K562 (cell line): ENCODE data around the gene DENND2C. TPM values are rescaled to one million over a fixed set of nuclear protein-coding genes. Genes with fewer than 3 reads are reported as not detected.

ENCODE experiments used
- ATAC-seq: fragments of 200-7000 bp; cut with Tn5 transposase; 3 replicates; pipeline ENCODE4 v1.9.1; 2020; ENCODE audit warnings: moderate library complexity
- BruUV-seq: library from RNA; stranded (reverse); fragments of 400-500 nt; replicated peaks from 2 replicates; lab custom pipeline; 2021; lab: Mats Ljungman, UMichigan
- CTCF ChIA-PET: fragments of 300-600 bp; formaldehyde crosslinking; extraction: SDS; loops from one replicate; lab custom pipeline; 2021; ENCODE audit warnings: low intra/inter-chr PET ratio; lab: Yijun Ruan, JAX
- POLR2A ChIA-PET: fragments of 300-600, 350-650 bp; sonication (Branson Sonifier 250); formaldehyde crosslinking; extraction: SDS; loops from one replicate; lab custom pipeline; 2021; ENCODE audit warnings: antibody characterized with exemption, inconsistent platforms; lab: Yijun Ruan, JAX
- DNase-seq, 4 experiments: peaks; one replicate each; pipeline versions ENCODE4 v3.0.0 to v3.0.0-alpha.2; 2011 to 2018; ENCODE audit warnings: low spot score in 3 of 4, mixed read lengths in 3 of 4; ENCODE audit errors: extremely low read depth in 1 of 4
- FAIRE-seq: peaks from 2 replicates; lab custom pipeline; 2011; peaks lifted over from hg19 to GRCh38; lab: Jason Lieb, UNC
- H2AFZ ChIP-seq: 2 replicates; pipeline ENCODE4 v1.6.0; 2011; ENCODE audit warnings: low read depth, low read length, control low read depth, inconsistent platforms
- H3K27ac ChIP-seq: fragments of 200-600 bp; 3 replicates; pipeline ENCODE4 v1.8.0; 2011; ENCODE audit warnings: low read depth, mild to moderate bottlenecking, control low read depth, inconsistent platforms, low read length, moderate library complexity, mixed read lengths; ENCODE audit errors: extremely low read depth
- H3K27me3 ChIP-seq, 2 experiments: fragments of 300-600 bp in 1 of 2; 2 replicates in 1 of 2; 3 replicates in 1 of 2; pipeline versions ENCODE4 v1.6.0 to v1.8.0; 2011; ENCODE audit warnings: inconsistent platforms in 2 of 2, low read length in 2 of 2, mild to moderate bottlenecking in 1 of 2, mixed read lengths in 1 of 2, moderate library complexity in 1 of 2; ENCODE audit not compliant: control insufficient read depth in 2 of 2, insufficient read depth in 2 of 2
- H3K36me3 ChIP-seq: fragments of 300-600 bp; 3 replicates; pipeline ENCODE4 v1.8.0; 2011; ENCODE audit warnings: mild to moderate bottlenecking, low read length, inconsistent platforms; ENCODE audit not compliant: control insufficient read depth, insufficient read depth
- H3K4me1 ChIP-seq, 2 experiments: fragments of 200-600 bp in 1 of 2; replicated peaks in 1 of 2; 2 replicates in 1 of 2; 3 replicates in 1 of 2; pipeline versions ENCODE4 v1.5.1 to v1.8.0; 2011; ENCODE audit warnings: inconsistent platforms in 2 of 2, low read length in 2 of 2, mild to moderate bottlenecking in 1 of 2, mixed read lengths in 1 of 2, moderate library complexity in 1 of 2; ENCODE audit not compliant: control insufficient read depth in 2 of 2, insufficient read depth in 2 of 2
- H3K4me2 ChIP-seq: 2 replicates; pipeline ENCODE4 v1.6.1; 2011; ENCODE audit warnings: low read length, control low read depth, inconsistent platforms, mixed read lengths; ENCODE audit not compliant: insufficient read depth
- H3K4me3 ChIP-seq: fragments of 200-600 bp; sonication (generic), shearing (Covaris generic); 2 replicates; pipeline ENCODE4 v1.5.1; 2016; ENCODE audit warnings: control low read depth, inconsistent platforms
- H3K79me2 ChIP-seq: fragments of 200-600 bp; 3 replicates; pipeline ENCODE4 v1.8.0; 2011; ENCODE audit warnings: low read length, inconsistent platforms; ENCODE audit not compliant: control insufficient read depth, insufficient read depth
- H3K9ac ChIP-seq, 2 experiments: 2 replicates each; pipeline versions ENCODE4 v1.6.0 to v1.6.1; 2011; ENCODE audit warnings: low read depth in 2 of 2, low read length in 2 of 2, control low read depth in 1 of 2, inconsistent platforms in 1 of 2, mild to moderate bottlenecking in 1 of 2, mixed read lengths in 1 of 2; ENCODE audit not compliant: insufficient read depth in 1 of 2
- H3K9me1 ChIP-seq: one replicate; pipeline ENCODE4 v1.6.0; 2011; ENCODE audit warnings: inconsistent platforms, mild to moderate bottlenecking, low read length, moderate library complexity; ENCODE audit not compliant: control insufficient read depth, insufficient read depth
- H3K9me3 ChIP-seq: replicated peaks from 2 replicates; pipeline ENCODE4 v1.5.1; 2011; ENCODE audit warnings: low read depth, low read length, inconsistent platforms; ENCODE audit not compliant: control insufficient read depth, insufficient read depth
- H4K20me1 ChIP-seq: replicated peaks from 2 replicates; pipeline ENCODE4 v1.6.1; 2011; ENCODE audit warnings: low read length, inconsistent platforms, mixed read lengths; ENCODE audit not compliant: control insufficient read depth, insufficient read depth
- MAZ ChIP-seq, 2 experiments: fragments of 450-650 bp in 1 of 2; sonication (generic) in 1 of 2; formaldehyde crosslinking; IDR thresholded peaks in 1 of 2; conservative IDR thresholded peaks in 1 of 2; 2 replicates each; pipeline versions ENCODE4 v1.4.0 to v1.5.0; 2020; ENCODE audit warnings: mild to moderate bottlenecking in 1 of 2, missing genetic modification reagents in 1 of 2
- WGBS: fragments of 100-300 bp; shearing (Covaris generic); methylation state at CpG from one replicate; pipeline ENCODE4 v1.1.6; 2016; ENCODE audit warnings: low coverage, mixed read lengths; ENCODE audit not compliant: insufficient coverage; ENCODE audit errors: missing lambda C conversion rate; 5-methylcytosine and 5-hydroxymethylcytosine counted together
- in situ Hi-C: fragments of 300-500 bp; cut with MboI; formaldehyde crosslinking; loops from 4 replicates; pipeline ENCODE4 v1.15.0; 2018; ENCODE audit warnings: inconsistent platforms, mixed read lengths
- intact Hi-C: fragments of 100-400 bp; cut with micrococcal nuclease; formaldehyde crosslinking; loops from 2 replicates; pipeline ENCODE4 v1.14.2; 2022
- polyA plus RNA-seq, 8 experiments: library from polyadenylated mRNA; depleted of rRNA in 4 of 8; stranded (reverse) in 5 of 8; unstranded in 3 of 8; fragments of >200 nt; fragmentation: Nextera tagmentation in 2 of 8; fragmentation: Illumina TruSeq in 1 of 8; extraction: Ambion mirVana in 2 of 8; extraction: Trizol in 1 of 8; gene quantifications; 2 replicates each; pipeline versions ENCODE4 v1.2.1 to v1.2.3, GENCODE V29; 2011 to 2014; ENCODE audit warnings: inconsistent platforms in 1 of 8, missing spikeins in 1 of 8
- total RNA-seq, 7 experiments: library from RNA; depleted of rRNA in 6 of 7; stranded (reverse); fragments of >200 nt in 6 of 7; fragmentation: Illumina TruSeq in 2 of 7; extraction: Trizol in 2 of 7; gene quantifications; 2 replicates each; pipeline versions ENCODE4 v1.2.1 to v1.2.3, GENCODE V29; 2011 to 2021; ENCODE audit warnings: low replicate concordance in 1 of 7
- TF ChIP-seq, protein P1 (sequence below), 3 experiments: fragments of 200-800 bp in 1 of 3; fragments of 250-450 bp in 1 of 3; fragments of 450-650 bp in 1 of 3; sonication (Bioruptor Pico) in 1 of 3; sonication (Bioruptor generic) in 1 of 3; formaldehyde crosslinking in 1 of 3; IDR thresholded peaks; 2 replicates each; pipeline versions ENCODE4 v1.6.1 to v1.8.0; 2016 to 2022; ENCODE audit warnings: mild to moderate bottlenecking in 2 of 3, missing genetic modification characterization in 2 of 3, missing compliant biosample characterization in 1 of 3, moderate library complexity in 1 of 3

The DENND2C gene
- total and polyA plus RNA-seq, 9 of the 15 experiments (the other 6 are each of a cell fraction or from before 2014, with no cell fraction given), result 0.03 to 0.25 (median 0.14) TPM

DNA sequence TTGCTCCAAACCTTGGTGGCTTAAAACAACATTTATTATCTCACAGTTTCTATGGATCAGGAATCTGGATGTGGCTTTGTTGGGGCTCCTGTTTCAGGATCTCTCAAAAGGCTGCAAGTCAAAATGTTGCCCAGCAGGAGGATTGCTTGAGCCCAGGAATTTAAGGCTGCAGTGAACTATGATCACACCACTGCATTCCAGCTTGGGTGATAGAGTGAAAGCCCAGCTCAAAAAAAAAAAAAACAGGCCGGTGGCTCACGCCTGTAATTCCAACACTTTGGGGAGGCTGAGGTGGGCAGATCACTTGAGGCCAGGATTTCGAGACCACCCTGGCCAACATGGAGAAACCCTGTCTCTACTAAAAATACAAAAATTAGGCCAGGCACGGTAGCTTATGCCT, 118.4 kb downstream of the DENND2C start:
- ChIA-PET POLR2A (interaction anchor here (0.6 kb wide), 1 partner anchor 562 kb away, joined by 3 read pairs; no protein-coding TSS in a partner anchor), CTCF (no interaction called here)
- no peaks in the 10 kb centered on the region; the same call in 2 of the 3 replicates for H3K36me3 ChIP-seq
- H2AFZ ChIP-seq, result no peak overlapping the region
- no peaks in the 10 kb centered on the region for H4K20me1 ChIP-seq
- no peaks in the 10 kb centered on the region for H3K79me2 ChIP-seq
- H3K27me3 ChIP-seq, result no peaks in the 10 kb centered on the region
- H3K4me3 ChIP-seq, result no peak overlapping the region
- no peaks in the 10 kb centered on the region for H3K9me3 ChIP-seq
- no peak for FAIRE-seq
- no peaks in the 10 kb centered on the region for H3K9me1 ChIP-seq
- no peak overlapping the region for H3K9ac ChIP-seq
- intact Hi-C loops, result no loop called here
- no peaks in the 10 kb centered on the region; a peak in 1 of 5 replicates for H3K4me1 ChIP-seq
- WGBS, result 65% methylated on average over 2 of the region's 4 CpGs
- BruUV-seq, result no TSS peak
- H3K4me2 ChIP-seq, result no peak overlapping the region
- ATAC-seq, result no peak
- no peak for TF ChIP-seq MAZ (CRISPR knock-in tag; conservative IDR thresholded peaks at IDR 0.05 in 1 of 2, IDR thresholded peaks at IDR 0.05 in 1 of 2)
- TF ChIP-seq, protein P1, sequence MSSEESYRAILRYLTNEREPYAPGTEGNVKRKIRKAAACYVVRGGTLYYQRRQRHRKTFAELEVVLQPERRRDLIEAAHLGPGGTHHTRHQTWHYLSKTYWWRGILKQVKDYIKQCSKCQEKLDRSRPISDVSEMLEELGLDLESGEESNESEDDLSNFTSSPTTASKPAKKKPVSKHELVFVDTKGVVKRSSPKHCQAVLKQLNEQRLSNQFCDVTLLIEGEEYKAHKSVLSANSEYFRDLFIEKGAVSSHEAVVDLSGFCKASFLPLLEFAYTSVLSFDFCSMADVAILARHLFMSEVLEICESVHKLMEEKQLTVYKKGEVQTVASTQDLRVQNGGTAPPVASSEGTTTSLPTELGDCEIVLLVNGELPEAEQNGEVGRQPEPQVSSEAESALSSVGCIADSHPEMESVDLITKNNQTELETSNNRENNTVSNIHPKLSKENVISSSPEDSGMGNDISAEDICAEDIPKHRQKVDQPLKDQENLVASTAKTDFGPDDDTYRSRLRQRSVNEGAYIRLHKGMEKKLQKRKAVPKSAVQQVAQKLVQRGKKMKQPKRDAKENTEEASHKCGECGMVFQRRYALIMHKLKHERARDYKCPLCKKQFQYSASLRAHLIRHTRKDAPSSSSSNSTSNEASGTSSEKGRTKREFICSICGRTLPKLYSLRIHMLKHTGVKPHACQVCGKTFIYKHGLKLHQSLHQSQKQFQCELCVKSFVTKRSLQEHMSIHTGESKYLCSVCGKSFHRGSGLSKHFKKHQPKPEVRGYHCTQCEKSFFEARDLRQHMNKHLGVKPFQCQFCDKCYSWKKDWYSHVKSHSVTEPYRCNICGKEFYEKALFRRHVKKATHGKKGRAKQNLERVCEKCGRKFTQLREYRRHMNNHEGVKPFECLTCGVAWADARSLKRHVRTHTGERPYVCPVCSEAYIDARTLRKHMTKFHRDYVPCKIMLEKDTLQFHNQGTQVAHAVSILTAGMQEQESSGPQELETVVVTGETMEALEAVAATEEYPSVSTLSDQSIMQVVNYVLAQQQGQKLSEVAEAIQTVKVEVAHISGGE (CRISPR knock-in tag; IDR thresholded peaks at IDR 0.05), result 0 out of 6 replicates have a peak, but pooled peaks of 1 of the 3 experiments have one; percentile 30
- in situ Hi-C loops, result no loop called here
- no peak overlapping the region for H3K27ac ChIP-seq
- no peak for DNase-seq
